ENCODE data around the gene ROR1. TPM values are rescaled to one million over a fixed set of nuclear protein-coding genes. Genes with fewer than 3 reads are reported as not detected.

The ROR1 gene
- total and polyA plus RNA-seq, 2 donors (not counting 1 experiment from before 2014, with no cell fraction given) = 0.46 to 16.0 TPM

GRCh38 chr1:64046243-64046642, 272.4 kb downstream of the ROR1 start:
- WGBS (ENCODE audit: insufficient coverage) = 100% methylated on average over 1 of the region's 2 CpGs

GRCh38 chr1:64046891-64047290, 273.1 kb downstream of the ROR1 start:
- no peak overlapping the region for H2AFZ ChIP-seq (ENCODE audit: insufficient read depth, low read depth, low read length, poor library complexity, severe bottlenecking)
- intact Hi-C loops (cut with micrococcal nuclease) = no loop called here
- Mint-ChIP-seq H3K4me1 (no peaks in the 10 kb centered on the region), H3K27ac (no peak overlapping the region), H3K27me3 (peaks cover 9% of the 10 kb centered on the region), H3K4me3 (no peak overlapping the region), H3K9me3 (ENCODE audit: insufficient read depth) (no peaks in the 10 kb centered on the region)
- H4K20me1 ChIP-seq (ENCODE audit: control insufficient read depth, insufficient read depth, low read length, poor library complexity, severe bottlenecking) = no peaks in the 10 kb centered on the region
- ChIA-PET CTCF (no interaction called here), POLR2A (no interaction called here)
- H3K4me1 ChIP-seq (ENCODE audit: control insufficient read depth in 2 of 2, insufficient read depth in 2 of 2, low read length in 2 of 2) = no peaks in the 10 kb centered on the region
- DNase-seq (no peak), ATAC-seq (ENCODE audit: low read depth) (no peak)
- no peaks in the 10 kb centered on the region for H3K36me3 ChIP-seq (replicated peaks in 1 of 2; ENCODE audit: control extremely low read depth in 1 of 2, control insufficient read depth in 1 of 2, extremely low read depth in 1 of 2, insufficient read depth in 2 of 2, low read length in 1 of 2)
- H3K27me3 ChIP-seq (replicated peaks in 1 of 4; ENCODE audit: control extremely low read depth in 1 of 4, control insufficient read depth in 3 of 4, insufficient read depth in 4 of 4, low read length in 3 of 4) = no peaks in the 10 kb centered on the region
- no peaks in the 10 kb centered on the region for H3K79me2 ChIP-seq (ENCODE audit: control insufficient read depth, insufficient read depth, low read length)
- no peak overlapping the region for H3K9ac ChIP-seq (ENCODE audit: low read length)
- no peak overlapping the region for H3K4me2 ChIP-seq (replicated peaks; ENCODE audit: low read depth, low read length, poor library complexity, severe bottlenecking)
- H3K27ac ChIP-seq (ENCODE audit: low read length in 2 of 2) = no peak overlapping the region
- H3K9me3 ChIP-seq (ENCODE audit: control extremely low read depth in 1 of 3, control insufficient read depth in 2 of 3, insufficient read depth in 1 of 3, low read length in 2 of 3) = no peaks in the 10 kb centered on the region
- TF ChIP-seq, protein P1, sequence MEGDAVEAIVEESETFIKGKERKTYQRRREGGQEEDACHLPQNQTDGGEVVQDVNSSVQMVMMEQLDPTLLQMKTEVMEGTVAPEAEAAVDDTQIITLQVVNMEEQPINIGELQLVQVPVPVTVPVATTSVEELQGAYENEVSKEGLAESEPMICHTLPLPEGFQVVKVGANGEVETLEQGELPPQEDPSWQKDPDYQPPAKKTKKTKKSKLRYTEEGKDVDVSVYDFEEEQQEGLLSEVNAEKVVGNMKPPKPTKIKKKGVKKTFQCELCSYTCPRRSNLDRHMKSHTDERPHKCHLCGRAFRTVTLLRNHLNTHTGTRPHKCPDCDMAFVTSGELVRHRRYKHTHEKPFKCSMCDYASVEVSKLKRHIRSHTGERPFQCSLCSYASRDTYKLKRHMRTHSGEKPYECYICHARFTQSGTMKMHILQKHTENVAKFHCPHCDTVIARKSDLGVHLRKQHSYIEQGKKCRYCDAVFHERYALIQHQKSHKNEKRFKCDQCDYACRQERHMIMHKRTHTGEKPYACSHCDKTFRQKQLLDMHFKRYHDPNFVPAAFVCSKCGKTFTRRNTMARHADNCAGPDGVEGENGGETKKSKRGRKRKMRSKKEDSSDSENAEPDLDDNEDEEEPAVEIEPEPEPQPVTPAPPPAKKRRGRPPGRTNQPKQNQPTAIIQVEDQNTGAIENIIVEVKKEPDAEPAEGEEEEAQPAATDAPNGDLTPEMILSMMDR (IDR thresholded peaks at IDR 0.05) = no peak
- TF ChIP-seq EZH2 (IDR thresholded peaks at IDR 0.05; ENCODE audit: borderline replicate concordance, insufficient read depth, low read depth, low read length, poor library complexity, severe bottlenecking) = no peak
- H3K4me3 ChIP-seq (ENCODE audit: control extremely low read depth in 1 of 5, extremely low read depth in 1 of 5, insufficient read depth in 1 of 5, low read depth in 2 of 5, low read length in 4 of 5) = no peak overlapping the region

More at GRCh38 chr1:64046243-64046642, 272.4 kb downstream of the ROR1 start:
- no peak overlapping the region for H3K4me3 ChIP-seq (ENCODE audit: control extremely low read depth in 1 of 5, extremely low read depth in 1 of 5, insufficient read depth in 1 of 5, low read depth in 2 of 5, low read length in 4 of 5)
- H3K9me3 ChIP-seq (ENCODE audit: control extremely low read depth in 1 of 3, control insufficient read depth in 2 of 3, insufficient read depth in 1 of 3, low read length in 2 of 3) = no peaks in the 10 kb centered on the region
- TF ChIP-seq, protein P1 (IDR thresholded peaks at IDR 0.05) = no peak
- no peak for TF ChIP-seq EZH2 (IDR thresholded peaks at IDR 0.05; ENCODE audit: borderline replicate concordance, insufficient read depth, low read depth, low read length, poor library complexity, severe bottlenecking)
- Mint-ChIP-seq H3K4me3 (no peak overlapping the region), H3K4me1 (no peaks in the 10 kb centered on the region), H3K27ac (no peak overlapping the region), H3K27me3 (peaks cover 9% of the 10 kb centered on the region), H3K9me3 (ENCODE audit: insufficient read depth) (no peaks in the 10 kb centered on the region)
- CTCF ChIA-PET = no interaction called here
- no peaks in the 10 kb centered on the region for H4K20me1 ChIP-seq (ENCODE audit: control insufficient read depth, insufficient read depth, low read length, poor library complexity, severe bottlenecking)
- no peak overlapping the region for H3K4me2 ChIP-seq (replicated peaks; ENCODE audit: low read depth, low read length, poor library complexity, severe bottlenecking)
- no peak overlapping the region for H3K27ac ChIP-seq (ENCODE audit: low read length in 2 of 2)
- no peak overlapping the region for H2AFZ ChIP-seq (ENCODE audit: insufficient read depth, low read depth, low read length, poor library complexity, severe bottlenecking)
- H3K9ac ChIP-seq (ENCODE audit: low read length) = no peak overlapping the region
- H3K27me3 ChIP-seq (replicated peaks in 1 of 4; ENCODE audit: control extremely low read depth in 1 of 4, control insufficient read depth in 3 of 4, insufficient read depth in 4 of 4, low read length in 3 of 4) = no peaks in the 10 kb centered on the region
- DNase-seq = no peak
- no peaks in the 10 kb centered on the region for H3K4me1 ChIP-seq (ENCODE audit: control insufficient read depth in 2 of 2, insufficient read depth in 2 of 2, low read length in 2 of 2)
- no peak for ATAC-seq (ENCODE audit: low read depth)
- no peaks in the 10 kb centered on the region for H3K36me3 ChIP-seq (replicated peaks in 1 of 2; ENCODE audit: control extremely low read depth in 1 of 2, control insufficient read depth in 1 of 2, extremely low read depth in 1 of 2, insufficient read depth in 2 of 2, low read length in 1 of 2)
- no peaks in the 10 kb centered on the region for H3K79me2 ChIP-seq (ENCODE audit: control insufficient read depth, insufficient read depth, low read length)
- POLR2A ChIA-PET = no interaction called here
- intact Hi-C loops (cut with micrococcal nuclease) = no loop called here
